Large intestine (tissue), 3 donors: Measurements from ENCODE around the gene GNPNAT1. TPM values are rescaled to one million over a fixed set of nuclear protein-coding genes. Genes with fewer than 3 reads are reported as not detected.
A peak's percentile ranks its signal among the peaks of the same experiment; 100 is the strongest.
"Not testable (repeated sequence)": the region's sequence is repeated elsewhere in the genome, so short reads cannot be mapped to it uniquely, and the experiment has no call there.

Source experiments
- DNase-seq, 2 donors: peaks; one replicate each; pipeline versions ENCODE4 v3.0.0 to v3.0.0-alpha.2; 2013
- H3K27ac ChIP-seq: one replicate; pipeline ENCODE4 v1.5.1; 2013; ENCODE audit warnings: low read length
- H3K27me3 ChIP-seq: 2 replicates; pipeline ENCODE4 v1.6.1; 2013; ENCODE audit warnings: low read length; ENCODE audit not compliant: control insufficient read depth, insufficient read depth
- H3K36me3 ChIP-seq: 2 replicates; pipeline ENCODE4 v1.6.1; 2013; ENCODE audit warnings: low read length; ENCODE audit not compliant: control insufficient read depth, insufficient read depth
- H3K4me1 ChIP-seq: one replicate; pipeline ENCODE4 v1.6.1; 2013; ENCODE audit warnings: low read length; ENCODE audit not compliant: control insufficient read depth, insufficient read depth
- H3K4me3 ChIP-seq: one replicate; pipeline ENCODE4 v1.5.1; 2013; ENCODE audit warnings: low read length
- H3K9me3 ChIP-seq: one replicate; pipeline ENCODE4 v1.6.1; 2013; ENCODE audit warnings: mild to moderate bottlenecking, low read depth, low read length, moderate library complexity; ENCODE audit not compliant: control insufficient read depth
- WGBS: methylation state at CpG from one replicate; pipeline ENCODE4 v1.1.5; 2013; ENCODE audit warnings: low lambda C conversion rate; ENCODE audit not compliant: insufficient coverage; 5-methylcytosine and 5-hydroxymethylcytosine counted together
- polyA plus RNA-seq: library from polyadenylated mRNA; unstranded; fragments of 120-200 nt; gene quantifications from one replicate; pipeline ENCODE4 v1.2.1, GENCODE V29; 2013

GNPNAT1 gene
- polyA plus RNA-seq, 1 donor = 21.3 TPM

GRCh38 chr14:52767058-52767833 is 24.2 kb downstream of the GNPNAT1 start:
- H3K27ac ChIP-seq = no peak overlapping the region
- H3K4me1 ChIP-seq = no peaks in the 10 kb centered on the region
- H3K27me3 ChIP-seq = no peaks in the 10 kb centered on the region
- no peak for DNase-seq
- no peak overlapping the region for H3K4me3 ChIP-seq
- 92% methylated on average over 2 of the region's 3 CpGs for WGBS
- peaks cover 40% of the 10 kb centered on the region for H3K36me3 ChIP-seq
- H3K9me3 ChIP-seq = no peaks in the 10 kb centered on the region

GRCh38 chr14:52762923-52763322 is 28.5 kb downstream of the GNPNAT1 start:
- not testable (repeated sequence) for H3K27me3 ChIP-seq, H3K27ac ChIP-seq, H3K4me1 ChIP-seq, H3K4me3 ChIP-seq, H3K9me3 ChIP-seq, DNase-seq
- WGBS = no CpG with 5 or more reads among the region's 4 CpGs
- peaks cover 32% of the 10 kb centered on the region for H3K36me3 ChIP-seq

GRCh38 chr14:52759145-52759544 is 32.3 kb downstream of the GNPNAT1 start:
- Histone ChIP-seq H3K9me3 (no peaks in the 10 kb centered on the region), H3K36me3 (peaks cover 13% of the 10 kb centered on the region), H3K27ac (no peak overlapping the region), H3K4me3 (no peak overlapping the region), H3K4me1 (no peaks in the 10 kb centered on the region), H3K27me3 (no peaks in the 10 kb centered on the region)
- no CpG with 5 or more reads among the region's 1 CpG for whole genome bisulfite sequencing
- no peak for DNase-seq

- WGBS = no CpG with 5 or more reads among the region's 5 CpGs
- Histone ChIP-seq H3K4me3 (no peak overlapping the region), H3K27ac (peak overlapping the region; percentile 21), H3K36me3 (peaks cover 11% of the 10 kb centered on the region), H3K4me1 (no peaks in the 10 kb centered on the region), H3K9me3 (no peaks in the 10 kb centered on the region), H3K27me3 (no peaks in the 10 kb centered on the region)
- DNase-seq = peak; percentile 15 to 60
Observed at GRCh38 chr14:52755607-52756316, 35.6 kb downstream of the GNPNAT1 start.

- H3K9me3 ChIP-seq = no peaks in the 10 kb centered on the region
- WGBS = no CpG with 5 or more reads among the region's 8 CpGs
- DNase-seq = no peak
- H3K36me3 ChIP-seq = peaks cover 21% of the 10 kb centered on the region
- H3K27me3 ChIP-seq = no peaks in the 10 kb centered on the region
- H3K4me1 ChIP-seq = no peaks in the 10 kb centered on the region
- H3K27ac ChIP-seq = no peak overlapping the region
- H3K4me3 ChIP-seq = no peak overlapping the region
Observed at GRCh38 chr14:52748647-52749292, 42.6 kb downstream of the GNPNAT1 start.

- Histone ChIP-seq H3K9me3 (no peaks in the 10 kb centered on the region), H3K27ac (no peak overlapping the region), H3K36me3 (peaks cover 5% of the 10 kb centered on the region), H3K4me3 (no peak overlapping the region), H3K4me1 (no peaks in the 10 kb centered on the region), H3K27me3 (no peaks in the 10 kb centered on the region)
- no peak for DNase-seq
Observed at GRCh38 chr14:52741865-52742264, 49.5 kb downstream of the GNPNAT1 start.

- H3K4me3 ChIP-seq = no peak overlapping the region
- no peak for DNase-seq
- H3K27ac ChIP-seq = no peak overlapping the region
- H3K9me3 ChIP-seq = no peaks in the 10 kb centered on the region
- no peaks in the 10 kb centered on the region for H3K4me1 ChIP-seq
- no peaks in the 10 kb centered on the region for H3K27me3 ChIP-seq
- peaks cover 2% of the 10 kb centered on the region for H3K36me3 ChIP-seq
- WGBS = 100% methylated on average over 1 of the region's 1 CpG
Observed at GRCh38 chr14:52740751-52741150, 50.7 kb downstream of the GNPNAT1 start.

GRCh38 chr14:52738409-52738808 is 53.0 kb downstream of the GNPNAT1 start:
- H3K4me3 ChIP-seq = no peak overlapping the region
- no peaks in the 10 kb centered on the region for H3K27me3 ChIP-seq
- no peak for DNase-seq
- H3K27ac ChIP-seq = no peak overlapping the region
- H3K4me1 ChIP-seq = no peaks in the 10 kb centered on the region
- H3K36me3 ChIP-seq = peaks cover 6% of the 10 kb centered on the region
- no peaks in the 10 kb centered on the region for H3K9me3 ChIP-seq

- Histone ChIP-seq H3K9me3 (no peaks in the 10 kb centered on the region), H3K27ac (no peak overlapping the region), H3K27me3 (no peaks in the 10 kb centered on the region), H3K4me1 (no peaks in the 10 kb centered on the region), H3K36me3 (peaks cover 11% of the 10 kb centered on the region), H3K4me3 (no peak overlapping the region)
- no peak for DNase-seq
- WGBS = 86% methylated on average over 1 of the region's 1 CpG
Observed at GRCh38 chr14:52735921-52736489, 55.4 kb downstream of the GNPNAT1 start.

GRCh38 chr14:52733824-52734223 is 57.6 kb downstream of the GNPNAT1 start:
- Histone ChIP-seq H3K4me3 (no peak overlapping the region), H3K27me3 (no peaks in the 10 kb centered on the region), H3K9me3 (no peaks in the 10 kb centered on the region), H3K27ac (no peak overlapping the region), H3K4me1 (no peaks in the 10 kb centered on the region), H3K36me3 (peaks cover 14% of the 10 kb centered on the region)
- DNase-seq = no peak
- WGBS = 100% methylated on average over 1 of the region's 9 CpGs
